Parathyroid adenoma (tissue), 2 donors: ENCODE data around the gene ATP9B.

Source experiments
- H2AFZ ChIP-seq: fragments of 300-600 bp; sonication (generic); one replicate; pipeline ENCODE4 v1.7.0; 2017; ENCODE audit warnings: antibody characterized with exemption, mild to moderate bottlenecking
- H3K27ac ChIP-seq: fragments of 300-600 bp; sonication (generic); one replicate; pipeline ENCODE4 v1.7.0; 2017
- H3K27me3 ChIP-seq: fragments of 300-600 bp; sonication (generic); one replicate; pipeline ENCODE4 v1.7.0; 2017; ENCODE audit warnings: low read length; ENCODE audit not compliant: control insufficient read depth, insufficient read depth
- H3K36me3 ChIP-seq: fragments of 300-600 bp; sonication (generic); one replicate; pipeline ENCODE4 v1.7.0; 2017; ENCODE audit warnings: low read length; ENCODE audit not compliant: control insufficient read depth, insufficient read depth
- H3K4me1 ChIP-seq: fragments of 300-600 bp; sonication (generic); one replicate; pipeline ENCODE4 v1.7.0; 2017; ENCODE audit warnings: control low read depth
- H3K4me2 ChIP-seq: fragments of 300-600 bp; sonication (generic); one replicate; pipeline ENCODE4 v1.7.0; 2017; ENCODE audit warnings: low read length
- H3K4me3 ChIP-seq: fragments of 300-600 bp; sonication (generic); one replicate; pipeline ENCODE4 v1.7.0; 2017; ENCODE audit warnings: low read depth, low read length
- H3K79me2 ChIP-seq: fragments of 300-600 bp; sonication (generic); one replicate; pipeline ENCODE4 v1.7.0; 2017; ENCODE audit warnings: control low read depth
- H3K9ac ChIP-seq: fragments of 300-600 bp; sonication (generic); one replicate; pipeline ENCODE4 v1.7.0; 2017; ENCODE audit warnings: mild to moderate bottlenecking
- H3K9me3 ChIP-seq: fragments of 300-600 bp; sonication (generic); one replicate; pipeline ENCODE4 v1.7.0; 2017; ENCODE audit warnings: low read length; ENCODE audit not compliant: control insufficient read depth
- CTCF ChIP-seq: fragments of 300-600 bp; sonication (generic); IDR thresholded peaks from one replicate; pipeline ENCODE4 v1.7.0; 2017; ENCODE audit warnings: antibody characterized with exemption, mild to moderate bottlenecking
- donor health status: primary hyperparathyroidism.

Gene ATP9B

GRCh38 chr18:79420033-79420745 is 351.0 kb downstream of the ATP9B start:
- H3K9ac ChIP-seq: no peak overlapping the region
- H3K4me1 ChIP-seq: no peaks in the 10 kb centered on the region
- TF ChIP-seq CTCF: no peak
- H3K36me3 ChIP-seq: no peaks in the 10 kb centered on the region
- no peaks in the 10 kb centered on the region for H3K27me3 ChIP-seq
- no peak overlapping the region for H3K27ac ChIP-seq
- no peak overlapping the region for H2AFZ ChIP-seq
- no peak overlapping the region for H3K4me2 ChIP-seq
- no peaks in the 10 kb centered on the region for H3K9me3 ChIP-seq
- H3K4me3 ChIP-seq: no peak overlapping the region
- H3K79me2 ChIP-seq: no peaks in the 10 kb centered on the region

- H3K27ac ChIP-seq: no peak overlapping the region
- H3K9me3 ChIP-seq: no peaks in the 10 kb centered on the region
- no peaks in the 10 kb centered on the region for H3K27me3 ChIP-seq
- H2AFZ ChIP-seq: no peak overlapping the region
- no peak overlapping the region for H3K4me2 ChIP-seq
- no peak for TF ChIP-seq CTCF
- H3K4me1 ChIP-seq: no peaks in the 10 kb centered on the region
- H3K4me3 ChIP-seq: no peak overlapping the region
- no peak overlapping the region for H3K9ac ChIP-seq
- no peaks in the 10 kb centered on the region for H3K36me3 ChIP-seq
- no peaks in the 10 kb centered on the region for H3K79me2 ChIP-seq
Measured at GRCh38 chr18:79421275-79421857, 352.2 kb downstream of the ATP9B start.

- H3K4me1 ChIP-seq: no peaks in the 10 kb centered on the region
- H3K79me2 ChIP-seq: no peaks in the 10 kb centered on the region
- no peak overlapping the region for H3K27ac ChIP-seq
- no peaks in the 10 kb centered on the region for H3K36me3 ChIP-seq
- no peak for TF ChIP-seq CTCF
- no peak overlapping the region for H2AFZ ChIP-seq
- H3K4me2 ChIP-seq: no peak overlapping the region
- no peak overlapping the region for H3K9ac ChIP-seq
- no peak overlapping the region for H3K4me3 ChIP-seq
- H3K27me3 ChIP-seq: no peaks in the 10 kb centered on the region
- no peaks in the 10 kb centered on the region for H3K9me3 ChIP-seq
Measured at GRCh38 chr18:79422022-79422782, 353.0 kb downstream of the ATP9B start.

GRCh38 chr18:79422783-79423165 is 353.6 kb downstream of the ATP9B start:
- H3K4me1 ChIP-seq: no peaks in the 10 kb centered on the region
- TF ChIP-seq CTCF: no peak
- H2AFZ ChIP-seq: no peak overlapping the region
- no peak overlapping the region for H3K27ac ChIP-seq
- no peaks in the 10 kb centered on the region for H3K79me2 ChIP-seq
- H3K9ac ChIP-seq: no peak overlapping the region
- no peaks in the 10 kb centered on the region for H3K36me3 ChIP-seq
- H3K4me2 ChIP-seq: no peak overlapping the region
- H3K4me3 ChIP-seq: no peak overlapping the region
- no peaks in the 10 kb centered on the region for H3K9me3 ChIP-seq
- no peaks in the 10 kb centered on the region for H3K27me3 ChIP-seq
